GM20431 (cell line): ENCODE data around the gene ZNF837.
"Not testable (repeated sequence)": the region's sequence is repeated elsewhere in the genome, so short reads cannot be mapped to it uniquely, and the experiment has no call there.

Experiments
- in situ Hi-C: fragments of 300-500 bp; cut with MseI, MboI; formaldehyde crosslinking; loops from one replicate; pipeline ENCODE4 v1.15.0; 2020; ENCODE audit warnings: low sequenced_read_pairs; ENCODE audit not compliant: unreplicated experiment

ZNF837 gene

DNA sequence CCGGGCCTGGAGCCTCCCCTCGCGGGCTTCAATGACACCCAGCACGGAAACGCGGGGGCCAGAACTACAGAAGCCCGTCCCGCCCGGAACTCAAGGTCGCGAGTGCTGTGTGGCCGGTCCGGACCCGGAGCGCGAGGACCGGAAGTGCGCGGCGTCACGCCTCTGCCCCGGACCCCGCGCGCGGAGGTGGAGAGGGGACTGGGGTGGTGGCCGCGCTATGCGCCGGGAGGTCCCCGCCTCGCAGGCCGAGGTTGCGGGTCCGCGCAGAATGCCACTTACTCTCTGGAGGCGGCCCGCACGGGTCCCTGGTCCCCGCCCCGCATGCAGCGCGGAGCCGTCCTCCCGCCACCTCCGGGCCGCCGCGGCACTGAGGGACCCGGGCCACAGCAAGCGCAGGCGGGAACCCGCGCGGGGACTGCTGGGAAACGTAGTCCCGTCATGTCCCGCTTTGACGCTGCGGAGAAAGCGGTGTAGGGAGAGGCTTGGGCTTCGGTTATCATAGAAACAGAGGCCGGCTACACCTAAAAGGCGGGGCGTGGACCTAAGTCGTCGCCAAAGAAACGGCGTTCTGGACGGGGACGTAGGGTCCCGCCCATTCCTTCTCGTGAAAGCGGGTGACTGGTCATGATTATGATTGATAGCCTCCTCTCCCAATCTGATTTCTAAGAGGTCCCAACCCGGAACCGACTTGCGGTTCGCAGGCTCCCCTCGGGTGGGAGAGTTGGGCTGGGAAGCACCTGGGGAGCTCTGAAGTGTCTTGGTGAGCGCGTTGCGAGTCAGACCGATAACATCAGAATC is at the start of gene ZNF837:
Gene ZNF837, minus strand, starts transcription at position 369 of the 798 bp plus-strand sequence. CDS start 11,698 bp downstream, outside the sequence.
- in situ Hi-C loops: no loop called here

DNA sequence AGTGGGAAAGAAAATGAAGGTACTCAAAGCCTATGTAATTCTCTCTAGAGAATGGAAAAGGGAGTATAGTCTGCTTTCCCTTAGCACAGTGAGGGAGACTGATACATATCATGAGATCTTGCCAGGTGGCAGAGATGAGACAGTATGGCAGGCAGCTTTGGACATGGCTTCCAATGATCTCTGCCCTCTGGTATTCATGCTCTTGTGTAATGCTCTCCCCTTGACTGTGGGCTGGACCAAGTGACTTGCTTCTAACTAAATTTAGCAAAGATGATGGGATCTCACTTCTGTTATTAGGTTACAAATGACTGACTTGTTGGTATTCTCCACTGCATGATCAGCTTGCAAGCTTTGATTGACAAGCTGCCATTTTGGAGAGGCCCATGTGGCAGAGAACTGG is 48.9 kb upstream of the ZNF837 start:
- in situ Hi-C loops: no loop called here

DNA sequence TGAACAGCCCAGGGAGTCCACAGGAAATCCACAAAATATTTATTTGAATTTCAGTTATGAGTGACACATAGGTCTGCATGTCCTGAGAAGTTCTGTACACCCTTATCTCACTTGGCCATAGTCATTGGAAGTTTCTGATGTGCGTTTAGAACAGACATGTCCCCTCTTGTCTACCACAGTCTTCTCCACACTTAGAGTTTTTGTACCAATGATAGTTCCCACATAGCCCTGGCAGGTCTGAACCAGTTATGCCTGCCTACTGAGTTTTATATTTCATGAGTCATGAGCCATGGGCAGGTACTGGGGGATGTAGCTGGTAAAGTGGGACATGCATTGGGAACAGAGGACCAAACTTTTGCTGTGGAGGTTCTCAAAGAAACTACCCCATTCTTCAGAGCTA is 47.8 kb upstream of the ZNF837 start:
- in situ Hi-C loops: no loop called here

DNA sequence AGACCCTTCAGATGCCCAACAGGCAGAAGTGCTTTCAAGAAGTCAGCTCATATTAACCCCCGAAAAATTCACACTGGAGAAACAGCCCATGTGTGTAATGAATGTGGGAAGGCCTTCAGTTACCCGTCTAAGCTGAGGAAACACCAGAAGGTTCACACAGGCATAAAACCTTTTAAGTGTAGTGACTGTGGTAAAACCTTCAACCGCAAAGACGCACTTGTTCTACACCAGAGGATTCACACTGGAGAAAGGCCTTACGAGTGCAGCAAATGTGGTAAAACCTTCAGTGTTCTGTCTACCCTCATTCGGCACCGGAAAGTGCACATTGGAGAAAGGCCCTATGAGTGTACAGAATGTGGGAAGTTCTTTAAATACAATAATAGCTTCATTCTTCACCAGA is 36.2 kb upstream of the ZNF837 start:
- in situ Hi-C loops: no loop called here

DNA sequence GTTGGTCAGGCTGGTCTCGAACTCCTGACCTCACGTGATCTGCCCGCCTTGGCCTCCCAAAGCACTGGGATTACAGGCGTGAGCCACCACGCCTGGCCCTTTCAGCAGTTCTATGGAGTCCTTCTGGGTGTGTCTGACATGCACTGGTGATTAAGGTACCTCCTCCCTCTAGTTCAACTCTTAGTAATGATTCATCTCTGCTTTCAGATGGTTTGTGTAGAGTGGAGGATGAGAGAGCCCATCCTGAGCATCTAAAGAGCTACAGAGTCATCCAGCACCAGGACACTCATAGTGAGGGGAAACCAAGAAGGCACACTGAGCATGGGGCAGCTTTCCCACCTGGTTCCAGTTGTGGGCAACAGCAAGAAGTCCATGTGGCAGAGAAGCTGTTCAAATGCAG is 35.8 kb upstream of the ZNF837 start:
- in situ Hi-C loops: no loop called here

DNA sequence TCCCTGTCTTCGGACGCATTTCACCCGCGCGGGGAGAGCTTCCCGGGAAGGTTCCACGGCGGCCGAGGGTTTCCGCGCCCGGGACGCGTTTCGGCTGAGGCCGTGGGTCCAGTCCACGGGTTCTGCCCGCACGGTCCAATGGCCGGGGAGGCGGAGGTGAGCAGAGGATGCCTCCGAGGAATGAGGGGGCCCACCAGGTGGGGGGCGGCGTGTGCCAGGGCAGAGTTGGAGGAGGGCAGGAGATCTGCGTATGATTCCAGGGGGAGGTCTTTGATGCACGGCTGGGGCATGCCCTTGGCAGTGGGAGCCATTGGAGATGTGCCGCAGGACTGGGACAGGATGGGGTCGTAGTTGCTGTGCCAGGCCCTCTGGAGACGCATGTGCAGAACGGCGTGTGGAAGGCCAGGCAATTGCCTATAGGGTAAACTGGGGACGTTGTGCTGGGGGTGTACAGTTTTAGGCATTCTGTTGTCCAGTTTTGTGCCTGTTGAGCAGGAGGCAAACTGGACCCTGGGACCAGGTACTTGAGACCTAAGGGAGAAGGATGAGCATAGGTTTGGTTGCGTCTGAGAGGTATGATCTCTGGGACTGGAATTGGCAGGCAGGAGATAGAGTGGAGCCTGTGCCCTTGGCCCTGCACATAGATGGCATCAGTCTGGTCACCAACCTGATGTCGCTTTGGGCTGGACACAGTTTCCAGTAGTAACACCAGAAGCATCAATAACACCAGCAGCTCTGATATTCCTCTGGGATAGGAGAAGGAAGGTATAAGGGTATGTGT is 28.4 kb upstream of the ZNF837 start:
- in situ Hi-C loops: no loop called here

DNA sequence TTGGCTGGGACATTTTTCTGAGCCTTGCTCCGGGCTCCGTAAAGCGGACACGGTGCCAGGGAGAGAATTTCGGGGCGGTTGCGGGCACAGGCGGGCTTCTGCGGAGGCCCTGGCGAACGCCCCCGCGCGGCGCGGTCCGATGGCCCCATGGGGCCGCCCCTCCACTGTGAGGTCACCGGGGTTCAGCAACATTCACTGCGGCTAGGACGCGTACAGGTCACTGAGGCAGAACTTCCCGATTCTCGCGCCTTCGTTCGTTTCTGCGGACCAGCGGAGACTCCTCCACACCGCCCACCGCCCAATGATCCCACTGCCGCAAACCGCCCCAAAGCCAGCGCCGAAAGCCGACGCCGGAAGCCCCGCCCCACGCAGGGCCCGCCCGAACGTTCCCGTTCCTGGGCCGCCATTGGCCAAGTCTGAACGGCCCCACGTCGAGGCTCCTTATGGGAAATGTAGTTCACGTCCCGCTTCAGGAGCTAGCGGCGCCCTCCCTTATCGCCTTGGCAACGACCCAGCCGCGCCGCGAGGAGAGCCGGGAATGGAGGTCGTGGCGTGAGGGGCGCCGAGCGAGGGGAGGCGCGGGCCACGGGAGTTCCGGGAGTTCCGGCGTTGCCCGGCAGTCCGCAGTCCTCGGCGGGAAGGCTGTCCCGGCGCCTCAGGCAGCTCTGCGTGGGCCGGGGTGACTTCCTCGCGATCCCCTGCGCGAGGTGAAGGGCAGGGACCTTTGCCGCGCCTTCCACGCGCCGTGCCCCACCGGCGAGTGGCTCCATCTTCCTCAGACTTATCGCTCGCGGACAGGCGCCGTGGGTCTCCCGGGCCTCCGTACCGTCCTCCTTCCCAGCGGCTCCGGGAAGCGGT is 27.6 kb upstream of the ZNF837 start, which contains the start of gene ZNF584:
Gene ZNF584, plus strand, starts transcription at position 498 of the 858 bp plus-strand sequence. CDS start 499 bp downstream, outside the sequence.
- in situ Hi-C loops: no loop called here

DNA sequence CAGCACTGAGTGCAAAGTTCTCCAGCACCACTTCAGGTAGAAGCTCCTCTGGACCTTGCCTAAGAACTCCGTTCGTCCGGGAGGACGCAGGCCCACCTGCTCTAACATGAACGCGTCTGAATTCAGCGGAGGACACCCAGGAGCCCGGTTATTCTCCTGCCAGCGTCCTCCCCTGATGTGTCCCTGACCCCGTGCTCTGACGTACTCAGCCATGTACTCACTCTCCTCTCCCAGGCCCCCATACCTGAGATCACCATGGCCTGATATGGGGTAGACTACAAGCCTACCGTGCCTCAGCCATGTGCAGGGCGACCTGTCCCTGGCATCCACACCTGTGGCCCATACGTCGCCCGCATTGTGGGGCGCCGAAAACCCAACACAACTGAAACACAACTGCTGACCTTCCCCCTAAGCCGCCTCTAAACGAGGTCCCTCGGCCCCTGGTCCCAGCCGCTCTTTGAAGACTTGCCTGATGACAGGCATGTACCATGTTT is 26.9 kb upstream of the ZNF837 start:
- in situ Hi-C loops: no loop called here

DNA sequence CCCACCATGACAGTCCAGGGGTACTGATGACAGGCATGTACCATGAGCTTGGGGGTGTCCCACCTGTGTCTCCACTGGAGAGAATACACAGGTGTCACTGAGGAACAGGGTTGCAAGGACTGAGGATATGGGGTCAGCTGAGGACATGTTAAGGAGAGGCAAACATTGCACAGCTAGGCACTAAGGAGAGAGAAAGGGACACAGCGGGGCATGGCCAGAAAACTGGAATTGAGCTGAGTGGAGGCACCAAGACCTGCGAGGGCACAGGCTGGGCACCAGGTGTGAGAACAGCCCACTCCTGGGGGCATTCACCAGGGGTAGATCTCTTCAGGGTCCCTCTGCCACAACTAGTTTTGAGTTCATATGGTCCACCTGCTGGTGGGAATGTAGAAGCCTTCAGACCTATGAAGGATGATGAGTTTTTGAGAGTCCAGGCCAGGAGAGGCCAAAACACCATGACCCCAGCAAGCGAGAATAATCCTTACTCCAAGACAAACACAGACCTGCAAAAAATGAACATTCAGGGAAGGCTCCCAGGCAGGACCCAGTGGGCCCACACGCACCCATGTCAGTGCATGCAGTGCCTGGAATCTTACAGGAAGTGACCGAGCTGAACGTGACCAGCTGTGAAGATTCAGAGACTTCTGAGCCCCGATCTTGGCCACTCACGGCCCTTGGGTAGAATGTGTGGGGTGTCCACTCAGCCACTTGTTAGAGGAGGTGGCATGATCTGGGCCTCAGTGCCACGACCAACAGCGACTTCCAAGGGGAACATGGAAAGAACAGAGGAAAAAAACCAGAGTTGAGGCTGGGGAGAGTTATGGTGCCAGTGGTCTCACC is 26.2 kb upstream of the ZNF837 start:
- in situ Hi-C loops: no loop called here

DNA sequence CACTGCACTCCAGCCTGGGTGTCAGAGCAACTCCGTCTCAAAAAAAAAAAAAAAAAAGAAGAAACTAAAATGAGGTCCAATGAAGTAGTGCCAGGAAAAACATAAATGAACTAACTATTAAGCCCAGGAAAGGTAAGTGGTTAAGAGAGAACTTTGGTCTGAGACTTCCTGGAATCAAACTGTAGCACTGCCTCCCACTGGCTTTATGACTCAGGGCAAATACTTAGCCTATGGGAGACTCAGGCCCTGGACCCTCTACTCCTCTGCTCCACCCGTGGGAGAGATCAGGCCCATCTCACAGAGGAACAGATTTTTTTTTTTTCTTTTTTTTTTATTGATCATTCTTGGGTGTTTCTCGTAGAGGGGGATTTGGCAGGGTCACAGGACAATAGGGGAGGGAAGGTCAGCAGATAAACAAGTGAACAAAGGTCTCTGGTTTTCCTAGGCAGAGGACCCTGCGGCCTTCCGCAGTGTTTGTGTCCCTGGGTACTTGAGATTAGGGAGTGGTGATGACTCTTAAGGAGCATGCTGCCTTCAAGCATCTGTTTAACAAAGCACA is 23.2 kb upstream of the ZNF837 start:
- in situ Hi-C loops: not testable (repeated sequence)

DNA sequence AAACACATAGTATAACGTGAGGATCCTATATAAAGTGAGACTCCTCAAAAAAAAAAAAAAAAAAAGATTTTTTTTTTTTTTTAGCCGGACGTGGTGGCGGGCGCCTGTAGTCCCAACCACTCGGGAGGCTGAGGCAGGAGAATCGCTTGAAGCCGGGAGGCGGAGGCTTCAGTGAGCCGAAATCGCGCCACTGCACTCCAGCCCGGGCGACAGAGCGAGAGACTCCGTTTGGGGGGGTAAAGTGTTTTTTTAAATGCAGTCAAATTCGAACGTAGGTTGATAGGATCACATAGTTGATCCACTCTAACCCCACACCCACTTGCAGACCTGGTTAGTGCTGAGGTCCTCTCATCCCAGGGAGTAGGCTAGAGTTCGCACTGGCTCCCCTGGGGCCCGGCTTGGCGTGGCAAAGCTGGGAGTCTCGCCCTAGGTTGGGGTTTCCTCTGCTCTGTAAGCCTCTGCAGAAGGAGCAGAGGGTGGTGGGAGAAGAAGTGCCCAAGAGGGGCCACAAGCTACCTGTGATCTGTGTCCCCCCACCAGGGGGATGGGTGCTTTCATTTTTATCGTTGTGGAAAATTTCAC is 21.1 kb upstream of the ZNF837 start:
- in situ Hi-C loops: no loop called here

DNA sequence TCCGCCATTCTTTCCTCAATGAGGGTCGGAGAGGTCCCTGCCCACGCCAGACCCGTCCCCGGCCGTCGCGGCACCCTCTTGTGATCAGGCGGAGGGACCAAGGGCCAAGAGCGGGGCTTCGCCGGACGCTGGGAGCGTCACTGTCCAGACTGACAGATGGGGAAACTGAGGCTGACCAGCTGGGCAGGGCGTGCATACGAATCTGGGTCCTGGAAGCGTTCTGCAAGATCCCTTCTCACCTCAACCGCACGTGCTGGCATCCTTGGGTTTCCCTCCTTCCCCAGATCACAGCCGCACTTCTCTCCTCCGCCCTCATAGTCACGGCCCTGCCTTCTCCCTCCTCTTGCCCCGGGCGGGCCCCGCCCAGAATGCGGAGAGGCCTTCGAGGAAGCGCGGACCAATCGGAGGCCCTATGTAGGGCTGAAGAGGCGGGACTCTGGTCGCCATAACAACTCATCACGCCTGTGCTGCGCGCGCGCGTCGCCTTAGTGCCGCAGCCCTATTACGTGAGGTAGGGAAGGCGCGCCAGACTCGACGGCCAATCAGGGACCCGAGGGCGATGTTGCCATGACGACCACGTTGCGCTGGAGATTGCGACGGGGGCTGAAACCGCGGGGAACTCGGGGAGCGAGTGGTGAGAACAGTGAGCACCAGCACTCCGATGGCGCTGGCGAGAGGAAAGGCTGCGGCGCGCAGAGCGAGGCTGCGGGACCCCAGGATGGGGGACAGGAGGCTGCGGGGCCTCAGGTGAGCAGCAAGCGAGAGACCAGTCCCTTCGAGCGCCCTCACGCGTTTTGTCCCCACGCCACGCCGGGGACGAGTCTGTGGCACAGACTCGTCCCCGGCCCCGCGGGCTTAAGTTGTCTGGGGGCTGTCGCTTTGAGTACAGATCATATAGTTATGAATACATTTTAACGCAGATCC is 20.3 kb upstream of the ZNF837 start:
- in situ Hi-C loops: no loop called here

DNA sequence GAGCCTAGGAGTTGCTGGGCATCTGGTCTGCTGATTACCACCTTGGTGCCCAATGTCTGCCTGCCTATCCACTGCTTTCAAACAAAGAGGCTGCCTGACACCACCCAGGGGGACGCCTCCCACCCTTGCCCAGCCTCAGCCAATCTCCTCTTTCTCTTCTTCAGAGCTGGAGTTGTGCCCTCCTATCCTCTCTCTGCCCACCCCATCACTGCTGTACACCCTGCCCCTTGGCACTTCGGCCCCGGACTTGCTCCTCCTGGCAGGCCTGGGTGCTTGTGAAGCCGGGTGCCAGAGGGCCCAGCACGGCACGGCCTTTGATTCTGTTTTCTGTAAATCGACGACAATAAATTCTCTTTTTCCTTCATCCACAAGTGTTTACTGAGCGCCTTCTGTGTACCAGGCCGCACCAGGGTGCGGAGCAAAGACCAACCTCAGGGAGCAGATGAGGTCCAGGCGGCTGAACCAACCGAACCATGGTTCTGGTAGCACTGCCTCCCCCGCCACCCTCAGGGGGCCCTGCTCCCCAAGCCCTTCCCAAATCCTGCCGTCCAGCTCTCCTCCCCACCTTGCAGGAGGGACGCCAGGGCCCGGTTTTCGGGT is 19.6 kb upstream of the ZNF837 start:
- in situ Hi-C loops: no loop called here

DNA sequence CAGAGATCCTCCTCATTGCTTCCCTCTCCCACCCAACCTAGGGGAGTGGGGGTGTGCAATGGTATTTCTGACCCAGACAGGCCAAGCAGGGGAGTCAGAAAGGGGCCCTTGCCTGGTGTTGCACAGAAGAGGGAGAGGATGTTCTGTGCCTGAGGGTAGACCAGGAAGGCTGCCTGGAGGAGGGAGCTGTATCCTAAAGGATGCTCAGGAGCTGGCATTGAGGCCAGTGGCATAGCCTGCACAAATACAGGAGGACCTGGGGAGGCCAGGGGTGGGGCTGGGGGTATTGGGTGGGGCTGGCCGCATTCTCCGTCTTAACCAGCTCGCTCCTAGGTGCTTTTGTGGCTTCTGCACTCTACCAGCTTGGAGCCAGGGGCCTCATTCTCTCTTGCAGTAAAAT is 19.1 kb upstream of the ZNF837 start:
- in situ Hi-C loops: no loop called here

DNA sequence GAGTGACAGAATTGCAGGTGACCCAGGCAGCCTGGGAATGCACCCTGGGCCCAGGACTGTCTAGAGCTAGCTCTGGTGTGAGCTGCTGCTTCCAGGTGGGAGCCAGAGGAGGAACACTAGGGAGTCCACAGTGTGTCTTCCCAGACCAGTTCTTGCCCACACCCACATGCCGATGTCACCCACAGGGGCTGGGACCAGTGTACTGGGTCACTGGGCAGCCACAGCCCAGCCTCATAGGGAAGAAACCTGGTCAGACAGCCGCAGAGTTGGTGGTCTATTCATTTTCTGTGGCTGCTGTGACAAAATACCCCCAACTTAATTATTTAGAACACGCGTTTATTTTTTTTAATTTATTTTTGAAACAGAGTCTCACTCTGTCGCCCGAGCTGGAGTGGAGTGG is 17.7 kb upstream of the ZNF837 start:
- in situ Hi-C loops: no loop called here

DNA sequence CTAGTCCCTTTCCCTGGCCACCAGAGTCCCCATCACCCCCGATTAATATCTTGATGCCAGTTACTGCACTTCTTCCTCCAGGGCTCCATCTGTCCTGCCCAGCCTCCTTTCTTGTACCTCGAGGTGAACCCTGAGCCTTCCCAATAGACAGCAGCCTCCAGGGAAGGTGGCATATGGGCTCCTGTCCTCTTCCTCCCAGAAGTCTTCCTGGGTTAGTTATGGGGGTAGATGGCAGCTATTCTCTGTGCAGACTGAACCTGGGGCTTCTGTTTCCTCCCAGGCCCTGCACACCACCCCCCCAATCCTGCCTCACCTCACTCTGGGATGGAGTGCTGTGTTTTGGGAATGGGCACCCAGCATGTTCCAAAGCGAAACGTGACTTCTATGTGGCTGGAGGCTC is 17.3 kb upstream of the ZNF837 start:
- in situ Hi-C loops: no loop called here

DNA sequence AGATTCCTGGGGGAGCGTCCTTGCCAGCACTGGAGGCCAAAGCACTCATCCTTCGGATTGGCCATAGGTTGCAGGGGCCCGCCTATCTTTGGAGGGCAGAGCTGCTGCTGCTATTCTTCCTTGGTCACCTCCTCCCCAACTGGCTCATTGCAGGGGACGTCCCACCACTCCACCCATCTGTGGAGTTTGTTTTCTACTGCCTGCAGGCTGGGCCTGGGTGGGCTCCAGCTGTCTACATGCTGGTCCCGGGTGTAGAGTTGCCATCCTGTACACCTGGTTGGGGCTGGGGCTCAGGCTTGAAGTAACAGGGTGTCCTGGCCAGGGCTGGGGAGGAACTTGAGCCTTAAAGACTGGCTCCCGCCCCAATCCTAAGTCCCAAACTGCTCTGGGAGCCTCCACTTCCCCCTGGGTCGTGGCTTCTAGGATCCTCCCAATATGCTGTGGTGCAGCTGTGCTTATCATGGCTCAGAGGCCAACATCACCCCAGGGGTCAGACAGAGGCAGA is 16.8 kb upstream of the ZNF837 start:
- in situ Hi-C loops: no loop called here
